Measurements from ENCODE around the gene VPS4A.

VPS4A gene

DNA sequence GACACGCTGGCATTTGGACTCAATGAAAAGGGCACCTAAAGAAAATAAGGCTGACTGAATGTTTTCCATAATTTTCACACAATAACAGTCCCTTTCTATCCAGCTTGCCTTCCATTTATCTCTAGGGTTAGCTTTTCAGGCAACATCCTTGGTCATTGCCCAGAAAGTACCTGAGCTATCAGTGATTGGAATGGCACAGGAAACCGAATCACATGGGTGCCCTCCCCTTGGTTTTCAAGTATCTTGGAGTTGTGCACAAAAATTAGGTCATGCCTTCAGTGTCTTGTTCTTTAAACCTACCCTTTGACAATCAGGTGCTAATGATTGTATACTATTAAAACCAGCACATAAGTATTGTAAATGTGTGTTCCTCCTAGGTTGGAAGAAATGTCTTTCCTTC lies 3.3 kb upstream of the VPS4A start:
- DNase-seq, result no peak

DNA sequence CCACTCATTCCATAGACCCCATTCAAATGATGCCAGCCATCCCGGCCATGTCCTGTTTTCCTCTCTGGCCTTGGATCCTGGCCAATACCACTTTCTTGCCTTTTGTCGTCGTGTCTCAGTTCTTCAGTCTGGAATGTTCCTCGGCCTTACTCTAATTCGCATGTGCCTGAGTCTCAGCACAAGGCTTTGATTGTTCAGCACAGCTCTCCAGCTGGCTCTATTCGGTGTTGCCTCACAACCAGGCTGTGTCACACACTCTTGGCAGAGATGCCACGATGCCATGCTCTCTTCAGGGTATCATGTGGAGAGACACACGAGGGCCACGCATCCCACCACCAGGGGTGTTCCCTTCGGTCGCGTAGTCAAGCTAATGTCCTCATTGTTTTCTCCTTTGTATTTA lies 1.8 kb upstream of the VPS4A start:
- no peak for DNase-seq

DNA sequence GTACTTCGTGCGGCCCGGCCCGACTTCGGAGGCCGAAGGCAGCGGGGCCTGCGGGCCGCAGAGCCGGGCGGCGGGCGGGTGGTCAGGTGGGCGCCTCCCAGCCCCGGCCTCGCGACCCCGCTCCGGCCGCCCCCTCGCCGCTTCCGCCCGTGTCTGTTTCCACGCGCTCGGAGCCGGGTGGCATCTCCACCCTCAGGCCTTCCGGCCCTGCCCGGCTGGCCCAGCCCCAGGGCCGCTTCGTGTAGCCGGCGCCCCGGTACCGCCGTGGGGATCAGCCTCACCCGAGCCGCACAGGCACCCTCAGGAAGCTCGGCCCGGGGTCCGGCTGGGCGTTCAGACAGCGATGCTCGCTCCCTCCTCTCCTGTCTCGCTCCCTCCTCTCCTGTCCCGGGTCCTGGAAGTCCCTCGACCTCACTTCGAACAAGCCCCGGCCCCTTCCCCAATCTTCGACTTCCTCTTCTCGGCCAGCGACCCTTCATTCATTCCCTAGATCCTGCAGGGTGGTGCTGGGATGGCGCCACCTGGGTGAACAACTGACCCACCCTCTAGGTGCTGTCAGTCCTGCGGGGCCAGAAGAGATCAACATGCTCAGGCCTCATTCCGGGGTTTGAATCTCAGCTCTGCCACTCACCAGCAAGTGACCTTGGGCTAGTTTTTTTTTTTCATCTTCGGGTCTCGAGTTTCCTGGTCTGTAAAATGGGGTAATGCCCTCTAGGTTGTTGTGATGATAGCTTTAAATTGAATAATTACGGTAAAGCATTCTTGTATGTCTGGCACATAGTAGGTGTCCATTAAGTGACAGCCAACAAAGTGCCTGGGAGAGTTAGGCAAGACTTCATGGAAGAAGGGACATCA lies 610 bp downstream of the VPS4A start:
- peak; percentile 42 for DNase-seq

DNA sequence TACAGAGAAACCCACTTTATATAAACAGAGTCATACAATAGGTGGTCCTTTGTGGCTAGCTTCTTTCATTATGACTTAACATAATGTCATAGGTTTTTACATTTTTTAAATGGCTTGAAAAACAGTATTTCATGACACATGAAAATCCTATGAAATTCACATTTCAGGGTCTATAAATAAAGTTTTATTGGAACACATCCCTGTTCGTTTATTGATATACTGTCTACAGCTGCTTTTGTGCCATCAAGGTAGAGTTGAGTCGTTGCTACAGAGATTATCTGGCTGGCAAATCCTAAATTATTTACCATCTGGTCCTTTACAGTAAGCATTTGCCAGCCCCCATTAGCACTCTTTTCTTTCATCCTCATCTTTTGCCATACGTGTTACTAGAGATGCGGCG lies 2.3 kb downstream of the VPS4A start:
- no peak for DNase-seq

DNA sequence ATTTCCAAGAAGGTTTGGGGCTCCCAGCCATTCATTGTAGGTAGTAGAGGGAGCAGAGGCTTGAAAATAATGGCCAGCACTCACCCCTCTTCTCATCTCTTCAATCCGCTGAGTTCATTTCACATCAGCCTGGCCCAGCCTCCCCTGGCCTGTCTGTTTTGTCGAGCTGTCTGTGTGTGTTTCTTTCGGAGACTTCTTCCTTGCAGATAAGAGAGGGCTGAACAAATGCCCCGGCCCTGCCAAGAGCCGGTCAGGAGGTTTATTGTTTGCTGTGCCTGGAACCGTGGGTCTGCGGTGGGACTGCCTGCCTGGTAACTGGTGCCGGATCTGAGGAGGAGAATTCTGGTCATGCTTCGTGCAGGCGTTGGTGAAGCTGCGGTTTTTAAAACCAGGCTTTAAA lies 3.4 kb downstream of the VPS4A start:
- DNase-seq, result no peak

DNA sequence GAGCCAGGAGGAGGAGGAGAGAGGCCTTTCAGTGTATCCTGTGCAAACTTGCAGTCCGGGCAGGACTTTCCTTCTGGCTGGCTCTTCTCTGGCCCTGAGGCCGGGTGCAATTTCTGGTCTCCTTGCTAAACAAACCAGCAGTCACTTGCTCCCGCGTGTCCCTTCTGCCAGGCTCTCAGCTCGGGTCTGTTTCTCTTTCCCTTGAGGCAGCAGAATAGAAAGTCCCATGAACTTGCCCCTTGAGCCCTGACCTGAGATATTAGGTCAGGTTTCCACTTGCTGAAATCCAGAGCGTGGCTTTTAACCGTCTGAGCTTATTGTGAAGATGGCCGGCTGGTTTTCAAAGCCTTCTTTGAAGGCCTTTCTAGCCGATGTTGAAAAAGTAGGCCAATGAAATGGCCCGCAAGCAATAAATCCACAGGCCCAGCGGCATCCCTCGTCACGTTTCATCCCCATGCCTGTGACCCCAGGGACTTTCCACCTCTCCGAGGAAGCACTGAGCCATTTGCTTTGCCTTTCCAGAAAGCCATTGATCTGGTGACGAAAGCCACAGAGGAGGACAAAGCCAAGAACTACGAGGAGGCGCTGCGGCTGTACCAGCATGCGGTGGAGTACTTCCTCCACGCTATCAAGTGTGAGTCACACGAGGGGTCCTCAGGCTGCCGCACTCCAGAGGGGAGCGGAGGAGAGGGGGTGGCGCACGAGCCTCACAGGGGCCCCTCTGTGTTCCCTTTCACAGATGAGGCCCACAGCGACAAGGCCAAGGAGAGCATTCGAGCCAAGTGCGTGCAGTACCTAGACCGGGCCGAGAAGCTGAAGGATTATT lies 4.5 kb downstream of the VPS4A start:
- no peak for DNase-seq

DNA sequence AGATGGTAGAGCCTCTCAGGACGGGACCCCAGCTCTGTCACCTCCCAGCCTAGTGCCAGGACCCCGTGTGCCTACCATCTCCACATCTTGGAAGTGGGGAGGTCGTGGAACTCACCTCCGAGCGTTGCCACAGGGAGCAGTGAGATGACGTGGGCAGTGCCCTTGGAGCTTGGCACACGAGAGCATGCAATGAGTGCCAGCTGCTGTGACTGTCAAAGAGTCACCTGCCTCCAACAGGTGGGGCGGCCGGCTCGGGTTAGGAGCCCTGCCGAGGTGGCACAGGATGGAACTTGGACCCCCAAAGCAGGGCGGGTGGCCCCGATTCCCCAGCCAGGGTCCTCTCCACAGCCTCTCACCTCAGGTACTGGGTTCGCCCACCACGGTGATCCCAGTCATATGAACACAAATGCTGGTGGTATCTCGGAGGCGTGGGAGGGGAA lies 5.5 kb downstream of the VPS4A start:
- DNase-seq, result no peak

DNA sequence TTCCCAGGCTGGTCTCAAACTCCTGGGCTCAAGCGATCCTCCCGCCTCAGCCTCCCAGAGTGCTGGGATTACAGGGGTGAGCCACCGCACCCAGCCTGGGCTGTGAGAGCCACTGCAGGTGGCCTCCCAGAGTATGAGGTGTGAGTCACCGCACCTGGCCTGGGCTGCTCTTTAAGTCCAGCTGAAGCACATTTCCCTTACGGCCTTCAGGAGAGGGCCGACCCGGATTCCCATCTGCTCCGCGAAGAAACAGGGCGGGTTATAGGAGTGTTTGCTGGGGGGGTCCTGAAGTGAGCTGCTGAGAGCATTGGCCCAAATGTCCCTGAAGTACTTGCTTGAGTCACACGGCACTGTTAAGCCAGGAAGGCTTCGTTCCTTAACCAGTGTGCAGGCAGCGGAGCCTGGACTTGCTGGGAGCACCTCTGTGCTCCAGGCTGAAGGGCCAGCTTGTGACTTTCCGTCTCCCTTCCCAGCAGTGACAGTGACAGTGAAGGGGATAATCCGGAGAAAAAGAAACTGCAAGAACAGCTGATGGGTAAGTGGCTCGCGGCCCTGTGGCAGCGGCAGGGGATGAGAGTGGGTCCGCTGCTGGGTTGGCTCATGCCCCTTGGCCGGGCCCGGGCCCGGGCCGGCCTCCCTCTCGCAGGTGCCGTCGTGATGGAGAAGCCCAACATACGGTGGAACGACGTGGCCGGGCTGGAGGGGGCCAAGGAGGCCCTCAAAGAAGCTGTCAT lies 7.2 kb downstream of the VPS4A start:
- DNase-seq, result no peak

DNA sequence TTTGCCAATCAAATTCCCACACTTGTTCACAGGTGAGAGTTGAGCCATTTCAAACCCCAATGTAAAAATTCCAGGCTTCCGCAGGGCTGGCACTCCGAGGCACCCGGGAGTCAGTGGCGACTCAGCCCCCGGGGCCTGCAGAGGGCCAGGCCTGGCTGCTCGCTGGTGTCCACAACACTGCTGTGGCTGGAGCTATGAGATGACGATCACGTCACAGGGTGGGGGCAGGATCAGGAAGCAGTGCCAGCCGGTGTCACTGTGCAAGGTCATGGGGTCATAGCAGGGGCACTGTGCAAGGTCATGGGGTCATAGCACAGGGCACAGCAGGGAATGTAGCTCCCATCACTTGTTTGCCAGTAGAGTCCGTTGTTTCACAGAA lies 7.8 kb downstream of the VPS4A start:
- DNase-seq, result no peak

DNA sequence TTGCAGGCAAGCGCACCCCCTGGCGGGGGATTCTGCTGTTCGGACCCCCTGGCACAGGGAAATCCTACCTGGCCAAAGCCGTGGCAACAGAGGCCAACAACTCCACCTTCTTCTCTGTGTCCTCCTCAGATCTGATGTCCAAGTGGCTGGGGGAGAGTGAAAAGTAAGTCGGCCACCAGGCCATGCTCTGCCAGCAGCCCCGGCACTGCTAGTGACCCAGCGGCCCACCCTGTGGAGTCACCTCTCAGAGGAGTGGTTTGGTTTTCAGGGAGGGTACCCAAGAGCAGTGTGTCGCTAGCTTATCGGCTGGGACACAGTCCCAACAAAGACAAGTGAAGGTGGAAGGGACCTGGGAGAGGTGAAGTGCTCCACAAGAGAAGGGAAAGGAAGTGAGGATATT lies 8.2 kb downstream of the VPS4A start:
- no peak for DNase-seq

DNA sequence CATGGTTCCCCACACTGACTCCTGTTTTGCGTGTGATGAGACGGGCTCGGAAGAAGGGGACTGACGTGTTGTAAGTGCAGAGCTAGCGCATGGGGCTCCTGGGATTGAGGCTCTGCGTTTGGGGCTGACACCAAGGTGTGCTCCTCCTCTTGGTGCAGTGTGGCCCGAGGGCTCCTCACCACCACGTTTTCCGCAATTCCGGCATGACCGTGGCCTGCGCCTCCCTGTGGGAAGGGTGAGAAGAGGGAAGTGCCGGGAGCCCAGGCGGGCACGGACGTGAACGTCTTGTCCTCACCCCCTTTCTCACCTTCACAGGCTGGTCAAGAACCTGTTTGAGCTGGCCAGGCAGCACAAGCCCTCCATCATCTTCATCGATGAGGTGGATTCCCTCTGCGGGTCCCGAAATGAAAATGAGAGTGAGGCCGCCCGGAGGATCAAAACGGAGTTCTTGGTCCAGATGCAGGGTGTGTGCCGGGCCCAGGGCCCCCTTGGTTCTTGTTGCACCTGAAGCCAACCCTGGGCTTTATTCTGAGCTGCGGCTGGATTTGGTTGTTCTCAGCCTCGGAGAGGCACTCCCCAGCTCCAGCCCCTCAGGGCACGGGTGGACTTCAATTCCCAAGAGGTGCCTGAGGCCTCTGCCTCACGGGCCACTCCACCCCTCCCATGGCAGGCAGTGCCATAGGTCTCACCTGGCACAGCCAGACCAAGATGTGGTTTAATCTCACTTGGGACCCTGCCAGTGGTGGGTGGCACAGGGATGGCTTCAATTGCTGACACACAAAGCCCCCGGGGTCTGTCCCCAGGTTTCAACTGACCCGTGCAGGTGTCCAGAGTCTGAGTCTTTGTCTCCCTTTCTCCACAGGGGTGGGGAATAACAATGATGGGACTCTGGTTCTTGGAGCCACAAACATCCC lies 8.9 kb downstream of the VPS4A start:
- no peak for DNase-seq

DNA sequence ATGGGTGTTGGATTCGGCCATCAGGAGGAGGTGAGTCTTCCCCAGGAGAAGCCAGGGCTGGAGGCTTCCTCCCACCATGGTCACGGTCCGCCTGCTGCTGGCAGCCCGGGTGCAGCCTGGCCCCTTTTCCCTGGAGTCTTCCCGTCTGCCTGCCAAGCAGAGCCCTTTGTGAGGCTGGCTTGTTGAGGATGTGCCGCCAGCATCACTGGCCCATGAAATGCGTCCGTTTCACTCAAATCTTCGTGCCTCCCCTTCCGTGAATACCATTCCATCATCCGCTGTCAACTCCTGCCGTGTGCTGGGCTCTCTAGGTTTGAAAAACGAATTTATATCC lies 9.6 kb downstream of the VPS4A start:
- no peak for DNase-seq

DNA sequence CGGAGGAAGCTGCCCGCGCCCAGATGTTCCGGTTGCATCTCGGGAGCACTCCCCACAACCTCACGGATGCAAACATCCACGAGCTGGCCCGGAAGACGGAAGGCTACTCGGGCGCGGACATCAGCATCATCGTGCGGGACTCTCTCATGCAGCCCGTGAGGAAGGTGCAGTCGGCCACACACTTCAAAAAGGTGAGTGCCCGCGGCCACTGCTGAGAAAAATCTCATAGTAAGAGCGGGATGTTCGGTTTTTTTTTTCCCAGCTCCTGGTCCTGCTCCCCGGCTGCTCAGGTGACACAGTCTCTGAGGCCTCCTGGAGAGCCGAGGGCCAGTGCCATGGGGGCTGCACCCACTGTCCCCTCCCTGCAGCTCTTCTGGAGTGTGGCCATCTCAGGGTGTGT lies 9.9 kb downstream of the VPS4A start:
- no peak for DNase-seq

DNA sequence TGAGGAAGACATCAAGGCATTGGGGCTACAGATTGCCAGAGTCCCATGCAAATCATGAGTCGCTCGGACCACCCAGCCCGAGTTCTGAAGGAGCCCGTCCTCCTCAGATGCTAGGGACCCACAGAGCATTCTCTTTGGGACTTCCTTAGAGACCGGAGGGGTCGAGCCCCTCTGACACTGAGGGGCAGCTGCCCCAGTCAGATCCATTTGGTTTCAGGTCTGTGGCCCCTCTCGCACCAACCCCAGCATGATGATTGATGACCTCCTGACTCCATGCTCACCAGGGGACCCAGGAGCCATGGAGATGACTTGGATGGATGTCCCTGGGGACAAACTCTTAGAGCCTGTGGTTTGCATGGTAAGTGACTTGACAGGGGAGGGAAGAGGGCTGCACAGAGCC lies 11.2 kb downstream of the VPS4A start:
- no peak for DNase-seq

DNA sequence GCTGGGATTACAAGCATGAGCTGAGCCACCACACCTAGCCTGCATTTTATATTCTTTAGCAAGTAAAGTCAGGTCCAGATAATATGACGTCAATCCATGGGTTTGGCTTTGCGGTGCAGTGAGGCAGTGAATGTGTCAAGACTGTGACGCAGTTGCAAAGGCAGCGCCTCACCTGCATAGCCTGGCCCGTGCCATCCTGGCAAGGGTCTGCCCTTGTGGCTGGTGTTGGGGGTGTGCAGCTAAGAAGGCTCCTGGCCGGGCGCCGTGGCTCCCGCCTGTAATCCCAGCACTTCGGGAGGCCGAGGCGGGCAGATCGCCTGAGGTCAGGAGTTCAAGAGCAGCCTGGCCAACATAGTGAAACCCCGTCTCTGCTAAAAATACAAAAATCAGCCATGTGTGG lies 12.3 kb downstream of the VPS4A start:
- no peak for DNase-seq

DNA sequence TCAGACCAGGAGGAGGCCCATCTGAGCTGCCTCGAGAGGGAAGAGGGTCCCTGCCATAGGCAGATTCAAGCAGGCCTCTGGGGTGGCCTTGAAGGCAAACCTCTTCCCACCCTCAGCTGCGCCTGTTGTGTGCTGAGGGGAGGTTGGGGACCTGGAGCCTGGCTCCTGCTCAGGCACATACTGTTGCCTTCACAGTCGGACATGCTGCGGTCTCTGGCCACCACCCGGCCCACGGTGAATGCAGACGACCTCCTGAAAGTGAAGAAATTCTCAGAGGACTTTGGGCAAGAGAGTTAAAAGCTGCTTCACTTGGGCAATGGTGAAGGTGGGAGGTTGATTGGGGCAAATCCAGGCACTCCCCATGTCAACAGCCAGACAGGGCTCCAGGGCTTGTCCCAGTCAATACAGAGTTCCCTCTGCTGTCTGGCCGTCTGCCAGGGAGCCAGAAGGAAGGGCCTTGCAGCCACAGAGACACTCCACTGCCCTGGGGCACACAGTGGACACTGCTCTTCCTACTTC lies 12.9 kb downstream of the VPS4A start:
- DNase-seq, result peak; percentile 44

DNA sequence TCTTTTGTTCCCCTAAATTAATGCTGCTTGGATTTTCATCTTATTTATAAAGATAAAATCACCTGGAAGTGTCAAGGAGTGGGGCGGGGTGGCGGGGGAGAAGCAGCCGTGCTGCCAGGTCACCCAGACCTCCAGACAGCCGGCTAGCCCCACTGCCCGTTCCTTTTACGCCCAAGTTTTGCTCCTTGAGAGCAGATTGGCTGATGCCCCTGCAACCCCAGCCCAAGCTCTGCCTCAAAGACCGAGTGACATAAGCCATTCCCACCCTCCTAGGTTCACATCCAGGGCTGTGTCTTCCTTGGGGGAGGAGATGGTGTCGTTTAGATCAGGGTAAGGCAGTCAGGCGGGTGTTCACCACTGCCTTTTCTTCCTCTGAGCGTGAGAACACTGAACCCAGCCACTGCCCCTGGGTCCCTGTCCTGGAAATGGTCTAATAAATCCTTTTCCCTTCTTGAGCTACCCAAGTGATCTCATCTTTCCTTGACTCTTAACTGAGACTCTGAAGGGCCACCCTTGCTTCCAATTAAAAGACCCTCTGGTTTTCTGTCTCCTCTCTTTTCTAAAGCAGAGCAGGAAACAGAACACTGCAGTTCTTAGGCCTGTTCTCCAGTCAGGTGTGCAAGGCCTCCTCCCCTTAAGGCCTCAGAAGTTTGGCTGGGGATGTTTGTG lies 13.6 kb downstream of the VPS4A start:
- no peak for DNase-seq

DNA sequence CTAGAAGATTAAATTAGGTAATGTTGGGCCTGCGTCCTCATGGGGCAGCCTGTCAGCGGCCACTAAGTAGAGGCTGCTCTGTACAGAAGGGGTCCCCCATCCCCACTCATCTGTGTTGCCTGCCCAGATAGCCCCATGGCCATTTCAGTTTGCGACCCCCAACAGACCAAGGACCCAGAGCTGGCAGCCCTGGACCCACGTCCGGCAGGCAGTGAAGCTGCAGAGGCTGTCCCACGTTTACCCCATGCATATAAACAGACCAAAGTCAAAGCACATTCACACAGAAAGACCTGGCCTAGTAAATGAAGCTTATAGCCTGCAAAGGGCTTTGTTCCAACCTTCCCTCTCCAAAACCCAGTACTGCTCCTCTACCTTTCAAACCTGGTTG lies 14.6 kb downstream of the VPS4A start:
- no peak for DNase-seq

DNA sequence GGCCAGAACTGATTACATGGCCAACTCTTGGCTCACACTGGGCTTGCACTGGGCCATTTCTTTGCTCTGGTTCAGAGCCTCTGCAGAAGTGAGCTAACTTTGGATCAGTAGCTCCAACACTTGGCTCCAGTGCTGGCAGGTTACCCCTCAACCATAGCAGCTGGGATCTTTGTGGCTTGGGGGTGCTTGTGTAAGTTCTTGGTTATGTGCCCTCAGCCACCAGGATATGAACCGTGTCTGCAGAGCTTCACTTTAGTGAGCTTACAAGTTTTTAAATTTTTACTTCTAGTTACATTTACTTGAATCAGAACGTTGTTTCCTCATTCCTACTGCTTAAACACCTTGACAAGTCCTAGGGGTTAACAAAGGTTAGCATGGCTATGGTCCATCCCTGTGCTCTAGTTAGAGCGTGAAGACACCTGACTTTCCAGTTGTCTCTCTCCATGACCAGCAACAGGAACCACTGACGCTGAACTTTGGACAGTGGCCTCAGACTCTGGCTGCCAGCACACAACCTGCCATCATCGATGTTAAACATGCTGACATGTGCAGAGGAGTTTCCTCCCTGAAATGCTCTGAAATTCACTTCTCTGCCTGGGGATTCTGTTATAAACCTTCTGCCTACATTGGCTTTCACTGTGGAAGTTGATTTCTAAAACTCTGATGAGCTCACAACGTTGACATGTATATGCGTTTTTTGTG lies 15.2 kb downstream of the VPS4A start:
- DNase-seq, result no peak

DNA sequence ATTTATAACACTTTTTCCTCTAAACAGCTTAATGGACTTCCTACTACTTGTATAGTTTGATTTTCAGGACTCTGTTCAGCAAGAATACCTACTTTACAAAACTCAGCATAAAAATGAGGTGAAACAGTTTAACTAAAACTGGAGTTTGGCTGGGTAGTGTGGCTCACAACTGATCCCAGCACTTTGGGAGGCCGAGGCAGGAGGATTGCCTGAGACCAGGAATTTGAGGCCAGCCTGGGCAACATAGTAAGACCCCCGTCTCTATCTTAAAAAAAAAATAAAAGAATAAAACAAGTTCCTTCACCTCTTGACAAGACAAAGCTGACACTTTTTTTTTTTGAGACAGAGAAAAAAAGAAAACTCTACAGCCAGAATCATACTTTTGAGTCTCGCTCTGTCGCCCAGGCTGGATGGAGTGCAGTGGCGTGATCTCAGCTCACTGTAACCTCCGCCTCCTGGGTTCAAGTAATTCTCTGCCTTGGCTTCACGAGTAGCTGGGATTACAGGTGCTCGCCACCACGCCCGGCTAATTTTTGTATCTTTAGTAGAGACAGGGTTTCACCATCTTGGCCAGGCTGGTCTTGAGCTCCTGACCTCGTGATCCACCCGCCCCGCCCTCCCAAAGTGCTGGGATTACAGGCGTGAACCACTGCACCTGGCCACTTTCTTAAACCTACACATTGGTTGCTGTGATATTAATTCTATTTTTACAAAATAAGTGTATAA lies 16.6 kb downstream of the VPS4A start:
- no peak for DNase-seq

Measured in EL (cell line).